Endothelial cell of umbilical vein (primary cell): ENCODE results near the gene EIF1AD. TPM values are rescaled to one million over a fixed set of nuclear protein-coding genes. Genes with fewer than 3 reads are reported as not detected.

Experiments used
- BruUV-seq: library from RNA; stranded (reverse); fragments of 400-500 nt; replicated peaks from 2 replicates; lab custom pipeline; 2021; lab: Mats Ljungman, UMichigan
- CTCF ChIA-PET: fragments of 300-600, 350-600 bp; sonication (Branson Sonifier 250); formaldehyde crosslinking; loops from one replicate; lab custom pipeline; 2021; ENCODE audit warnings: antibody characterized with exemption, inconsistent platforms; lab: Charles Lee
- POLR2A ChIA-PET: fragments of 300-600, 350-600 bp; sonication (Branson Sonifier 250); formaldehyde crosslinking; loops from one replicate; lab custom pipeline; 2021; ENCODE audit warnings: antibody characterized with exemption, inconsistent platforms; lab: Charles Lee
- DNase-seq: peaks from one replicate; pipeline ENCODE4 v3.0.0-alpha.2; 2011; ENCODE audit warnings: low read depth, low spot score
- FAIRE-seq: peaks from 2 replicates; lab custom pipeline; 2011; peaks lifted over from hg19 to GRCh38; lab: Jason Lieb, UNC
- H2AFZ ChIP-seq: 2 replicates; pipeline ENCODE4 v1.6.0; 2012; ENCODE audit warnings: low read depth, low read length, control low read depth, inconsistent platforms
- H3K27ac ChIP-seq: 2 replicates; pipeline ENCODE4 v1.5.1; 2011; ENCODE audit warnings: low read depth, mild to moderate bottlenecking, control low read depth, low read length, moderate library complexity; ENCODE audit not compliant: insufficient read depth
- H3K27me3 ChIP-seq, 2 experiments: 2 replicates each; pipeline versions ENCODE4 v1.6.0 to v1.6.1; 2011; ENCODE audit warnings: low read length in 2 of 2, mixed read lengths in 1 of 2; ENCODE audit not compliant: control insufficient read depth in 2 of 2, insufficient read depth in 2 of 2
- H3K36me3 ChIP-seq, 2 experiments: 2 replicates in 1 of 2; 3 replicates in 1 of 2; pipeline ENCODE4 v1.5.1; 2011; ENCODE audit warnings: low read length in 2 of 2, mild to moderate bottlenecking in 1 of 2, moderate library complexity in 1 of 2; ENCODE audit not compliant: control insufficient read depth in 2 of 2, insufficient read depth in 2 of 2; ENCODE audit errors: extremely low read depth in 1 of 2
- H3K4me1 ChIP-seq: 3 replicates; pipeline ENCODE4 v1.5.1; 2011; ENCODE audit warnings: mild to moderate bottlenecking, low read length; ENCODE audit not compliant: control insufficient read depth, insufficient read depth; ENCODE audit errors: extremely low read depth
- H3K4me2 ChIP-seq: 2 replicates; pipeline ENCODE4 v1.6.1; 2011; ENCODE audit warnings: low read length, control low read depth, mixed read lengths; ENCODE audit not compliant: insufficient read depth
- H3K4me3 ChIP-seq, 3 experiments: fragments of 200-600 bp in 1 of 3; sonication (generic), shearing (Covaris generic) in 1 of 3; replicated peaks in 1 of 3; 2 replicates each; pipeline ENCODE4 v1.5.1; 2011 to 2016; ENCODE audit warnings: control low read depth in 3 of 3, low read length in 3 of 3, mild to moderate bottlenecking in 2 of 3, inconsistent platforms in 1 of 3, low read depth in 1 of 3, moderate library complexity in 1 of 3; ENCODE audit not compliant: insufficient read depth in 1 of 3
- H3K79me2 ChIP-seq: 2 replicates; pipeline ENCODE4 v1.6.0; 2012; ENCODE audit warnings: low read length, inconsistent platforms; ENCODE audit not compliant: control insufficient read depth, insufficient read depth
- H3K9ac ChIP-seq: replicated peaks from 2 replicates; pipeline ENCODE3; 2011; ENCODE audit warnings: low read length, control low read depth; ENCODE audit not compliant: insufficient read depth; ENCODE audit errors: extremely low read depth
- H3K9me1 ChIP-seq: replicated peaks from 3 replicates; pipeline ENCODE4 v1.6.0; 2011; ENCODE audit warnings: mild to moderate bottlenecking, low read length; ENCODE audit not compliant: control insufficient read depth, insufficient read depth; ENCODE audit errors: extremely low read depth
- H3K9me3 ChIP-seq: replicated peaks from 2 replicates; pipeline ENCODE4 v1.5.1; 2012; ENCODE audit warnings: low read length, inconsistent platforms; ENCODE audit not compliant: control insufficient read depth, insufficient read depth
- H4K20me1 ChIP-seq: replicated peaks from 2 replicates; pipeline ENCODE3; 2011; ENCODE audit warnings: mild to moderate bottlenecking, low read length; ENCODE audit not compliant: control insufficient read depth, insufficient read depth; ENCODE audit errors: extremely low read depth
- CTCF ChIP-seq, 2 donors: IDR thresholded peaks; 1 replicate in 1 of 2; 2 replicates in 1 of 2; pipeline ENCODE4 v1.5.1; 2011; ENCODE audit warnings: low read length in 2 of 2, mild to moderate bottlenecking in 2 of 2, moderate library complexity in 2 of 2, control low read depth in 1 of 2, inconsistent platforms in 1 of 2, low read depth in 1 of 2; ENCODE audit not compliant: insufficient read depth in 1 of 2; ENCODE audit errors: extremely low read depth in 1 of 2
- EZH2 ChIP-seq: IDR thresholded peaks from 2 replicates; pipeline ENCODE4 v1.6.1; 2012; ENCODE audit warnings: borderline replicate concordance, low read depth, mild to moderate bottlenecking, moderate library complexity, low read length, inconsistent platforms; ENCODE audit not compliant: severe bottlenecking
- FOS ChIP-seq: IDR thresholded peaks from 2 replicates; pipeline ENCODE4 v1.6.1; 2011; ENCODE audit warnings: mild to moderate bottlenecking, low read length, moderate library complexity, borderline replicate concordance; ENCODE audit not compliant: insufficient read depth
- GATA2 ChIP-seq: IDR thresholded peaks from 2 replicates; pipeline ENCODE4 v1.7.0; 2011; ENCODE audit warnings: low read depth, mild to moderate bottlenecking, moderate library complexity, mixed read lengths, low read length; ENCODE audit not compliant: insufficient read length, insufficient read depth
- JUN ChIP-seq: IDR thresholded peaks from 2 replicates; pipeline ENCODE4 v1.6.1; 2011; ENCODE audit warnings: borderline replicate concordance, low read depth; ENCODE audit not compliant: insufficient read length, insufficient read depth
- MAX ChIP-seq: IDR thresholded peaks from 2 replicates; pipeline ENCODE4 v1.6.1; 2011; ENCODE audit not compliant: insufficient read depth, insufficient read length
- MYC ChIP-seq: IDR thresholded peaks from one replicate; pipeline ENCODE4 v1.6.1; 2011; ENCODE audit warnings: mild to moderate bottlenecking, low read depth, low read length
- POLR2A ChIP-seq: IDR thresholded peaks from 2 replicates; pipeline ENCODE4 v1.6.1; 2012; ENCODE audit warnings: low read depth, mild to moderate bottlenecking, control low read depth, low read length
- POLR2AphosphoS5 ChIP-seq: IDR thresholded peaks from 2 replicates; pipeline ENCODE4 v1.6.1; 2012; ENCODE audit warnings: low read depth, mild to moderate bottlenecking, control low read depth, low read length, moderate library complexity; ENCODE audit not compliant: insufficient read depth
- dilution Hi-C: fragments of 300-500 bp; cut with MboI; formaldehyde crosslinking; loops from one replicate; pipeline ENCODE4 v1.15.0; 2019; ENCODE audit warnings: low sequenced_read_pairs; ENCODE audit not compliant: extremely low pct_ligation_motif_present
- intact Hi-C: fragments of 100-400 bp; cut with micrococcal nuclease; formaldehyde crosslinking; loops from one replicate; pipeline ENCODE4 v1.10.0; 2022
- polyA plus RNA-seq, 4 experiments: library from polyadenylated mRNA; depleted of rRNA in 3 of 4; stranded (reverse) in 3 of 4; unstranded in 1 of 4; fragments of >200 nt; gene quantifications; 2 replicates each; pipeline versions ENCODE4 v1.2.1 to v1.2.3, GENCODE V29; 2011 to 2012; ENCODE audit warnings: missing spikeins in 1 of 4
- total RNA-seq: library from RNA; stranded (reverse); gene quantifications from 2 replicates; pipeline ENCODE4 v1.2.3, GENCODE V29; 2021

Gene EIF1AD
- total and polyA plus RNA-seq, 2 donors (not counting 3 experiments of a cell fraction or from before 2014, with no cell fraction given) = 39.3 to 39.7 TPM

- H4K20me1 ChIP-seq = no peaks in the 10 kb centered on the region
- DNase-seq = no peak
- H3K9ac ChIP-seq = no peak overlapping the region
- no peaks in the 10 kb centered on the region for H3K9me3 ChIP-seq
- no peak overlapping the region for H2AFZ ChIP-seq
- peaks cover 7 to 39% of the 10 kb centered on the region in 2 experiments for H3K36me3 ChIP-seq
- no peaks in the 10 kb centered on the region for H3K79me2 ChIP-seq
- peak; percentile 5 for TF ChIP-seq FOS
- TF ChIP-seq POLR2A = no peak
- no peak overlapping the region for H3K27ac ChIP-seq
- intact Hi-C loops (no loop called here), dilution Hi-C loops (no loop called here)
- ChIA-PET CTCF (interaction anchor here (0.7 to 1.4 kb wide), 3 partner anchors 71 to 248 kb away, joined by 3 to 7 read pairs (median 4); no protein-coding TSS in a partner anchor), POLR2A (no interaction called here)
- H3K4me3 ChIP-seq = no peak overlapping the region
- FAIRE-seq = no peak
- no peak overlapping the region for H3K4me2 ChIP-seq
- no peaks in the 10 kb centered on the region for H3K9me1 ChIP-seq
- no peaks in the 10 kb centered on the region for H3K27me3 ChIP-seq
- no TSS peak for BruUV-seq
- no peaks in the 10 kb centered on the region for H3K4me1 ChIP-seq
These were observed 28.4 kb downstream of the EIF1AD start for GRCh38 chr11:65973439-65974110.

DNA sequence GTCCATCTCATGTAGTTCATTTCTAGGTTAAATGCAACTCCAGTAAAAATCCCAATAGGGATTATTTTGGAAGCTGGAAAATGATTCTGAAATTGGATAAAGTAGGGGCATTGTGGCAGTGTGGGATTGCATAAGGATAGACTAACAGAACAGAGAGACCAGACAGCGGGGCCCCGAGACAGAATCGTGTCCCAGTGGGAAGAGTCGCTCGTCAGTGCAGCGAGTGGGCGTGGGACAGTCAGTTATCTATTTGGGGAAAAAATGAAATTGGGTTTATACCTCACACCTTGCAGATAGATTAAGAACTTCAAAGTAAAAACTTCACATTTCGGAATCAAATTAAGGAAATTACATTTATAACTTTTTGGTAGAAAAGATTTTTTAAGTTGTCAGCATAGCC lies 29.8 kb downstream of the EIF1AD start:
- Histone ChIP-seq H3K36me3 (peaks cover 7 to 40% of the 10 kb centered on the region in 2 experiments), H3K4me2 (no peak overlapping the region), H3K4me3 (no peak overlapping the region), H3K4me1 (no peaks in the 10 kb centered on the region), H3K9me3 (no peaks in the 10 kb centered on the region), H3K9ac (no peak overlapping the region), H4K20me1 (no peaks in the 10 kb centered on the region), H2AFZ (no peak overlapping the region), H3K9me1 (no peaks in the 10 kb centered on the region), H3K27ac (no peak overlapping the region), H3K27me3 (no peaks in the 10 kb centered on the region), H3K79me2 (no peaks in the 10 kb centered on the region)
- dilution Hi-C loops (no loop called here), intact Hi-C loops (no loop called here)
- POLR2A ChIA-PET = interaction anchor here (0.6 kb wide), 1 partner anchor 76 kb away, joined by 4 read pairs; no protein-coding TSS in a partner anchor
- CTCF ChIA-PET = interaction anchor here (1.4 to 1.9 kb wide), 3 partner anchors 11 to 100 kb away, joined by 3 to 8 read pairs (median 3); no protein-coding TSS in a partner anchor
- BruUV-seq = no TSS peak
- DNase-seq (no peak), FAIRE-seq (no peak)
- no peak for TF ChIP-seq POLR2AphosphoS5
- TF ChIP-seq EZH2 = no peak
- no peak for TF ChIP-seq CTCF (IDR thresholded peaks at IDR 0.05; ENCODE audit: extremely low read depth in 1 of 2, insufficient read depth in 1 of 2, low read depth in 1 of 2, low read length in 2 of 2)
- no peak for TF ChIP-seq POLR2A
- no peak for TF ChIP-seq MAX
- TF ChIP-seq FOS = no peak
- TF ChIP-seq MYC = no peak
- no peak for TF ChIP-seq JUN
- TF ChIP-seq GATA2 = no peak
